GM19099 (cell line): Measurements from ENCODE around the gene FGGY.

Experiments used
- POLR2A ChIP-seq: IDR thresholded peaks from 3 replicates; pipeline ENCODE4 v1.6.1; 2011; ENCODE audit warnings: low read depth; ENCODE audit not compliant: insufficient read length; ENCODE audit errors: extremely low read depth

FGGY gene

GRCh38 chr1:59296358-59297256 is at the start of gene FGGY:
FGGY (plus strand) TSS chr1:59297094; CDS start chr1:59321550, 24,456 bp downstream.
- TF ChIP-seq POLR2A, result peak; percentile 78

- no peak for TF ChIP-seq POLR2A
These were observed 48.1 kb upstream of the FGGY start for GRCh38 chr1:59248758-59249157.

- no peak for TF ChIP-seq POLR2A
These were observed 47.3 kb upstream of the FGGY start for GRCh38 chr1:59249396-59250137.

GRCh38 chr1:59258412-59259032 is 38.4 kb upstream of the FGGY start:
- TF ChIP-seq POLR2A, result no peak

GRCh38 chr1:59261537-59261936 is 35.4 kb upstream of the FGGY start:
- TF ChIP-seq POLR2A, result no peak

- TF ChIP-seq POLR2A, result no peak
These were observed 34.3 kb upstream of the FGGY start for GRCh38 chr1:59262631-59263030.

- TF ChIP-seq POLR2A, result no peak
These were observed 33.8 kb upstream of the FGGY start for GRCh38 chr1:59263111-59263510.

- no peak for TF ChIP-seq POLR2A
These were observed 31.3 kb upstream of the FGGY start for GRCh38 chr1:59265622-59266021.

GRCh38 chr1:59266180-59266926 is 30.5 kb upstream of the FGGY start:
- TF ChIP-seq POLR2A, result no peak

GRCh38 chr1:59266927-59267293 is 30.0 kb upstream of the FGGY start:
- no peak for TF ChIP-seq POLR2A

GRCh38 chr1:59268406-59268805 is 28.5 kb upstream of the FGGY start:
- no peak for TF ChIP-seq POLR2A

GRCh38 chr1:59271561-59272260 is 25.2 kb upstream of the FGGY start:
- no peak for TF ChIP-seq POLR2A

- no peak for TF ChIP-seq POLR2A
These were observed 24.4 kb upstream of the FGGY start for GRCh38 chr1:59272507-59272906.

GRCh38 chr1:59276439-59276851 is 20.4 kb upstream of the FGGY start:
- TF ChIP-seq POLR2A, result no peak
